Mesothelial cell of epicardium (in vitro differentiated cells): ENCODE results near the gene WWOX. TPM values are rescaled to one million over a fixed set of nuclear protein-coding genes. Genes with fewer than 3 reads are reported as not detected.

Experiments
- DNase-seq, 2 experiments: peaks; one replicate each; pipeline ENCODE4 v3.0.0; 2021; ENCODE audit warnings: low spot score in 2 of 2; ENCODE audit not compliant: unreplicated experiment in 2 of 2
- H3K27ac Mint-ChIP-seq: 2 replicates; pipeline ENCODE4 v1.8.0; 2021; ENCODE audit warnings: mixed read lengths
- H3K27me3 Mint-ChIP-seq: 2 replicates; pipeline ENCODE4 v1.8.0; 2021; ENCODE audit warnings: low read depth, mixed read lengths
- H3K36me3 Mint-ChIP-seq: 2 replicates; pipeline ENCODE4 v1.8.0; 2021; ENCODE audit warnings: mixed read lengths
- H3K4me1 Mint-ChIP-seq: 2 replicates; pipeline ENCODE4 v1.8.0; 2021; ENCODE audit warnings: mixed read lengths
- H3K4me3 Mint-ChIP-seq: 2 replicates; pipeline ENCODE4 v1.8.0; 2021; ENCODE audit warnings: mild to moderate bottlenecking, moderate library complexity, mixed read lengths
- H3K9me3 Mint-ChIP-seq: 2 replicates; pipeline ENCODE4 v1.8.0; 2021; ENCODE audit warnings: mixed read lengths
- CTCF ChIP-seq: fragments of 200-600 bp; sonication (generic); IDR thresholded peaks from one replicate; pipeline ENCODE4 v1.5.0; 2021; ENCODE audit warnings: antibody characterized with exemption; ENCODE audit not compliant: unreplicated experiment
- total RNA-seq: library from RNA; stranded (reverse); gene quantifications from 3 replicates; pipeline ENCODE4 v1.2.1, GENCODE V29; 2021

WWOX gene
- total RNA-seq, 1 donor from 2014 or later, result 29.7 TPM

GRCh38 chr16:79006765-79007164, 907.3 kb downstream of the WWOX start:
- Mint-ChIP-seq H3K27me3 (no peaks in the 10 kb centered on the region), H3K36me3 (no peaks in the 10 kb centered on the region), H3K4me1 (peaks cover 8% of the 10 kb centered on the region), H3K27ac (no peak overlapping the region), H3K9me3 (no peaks in the 10 kb centered on the region), H3K4me3 (no peak overlapping the region)
- no peak for DNase-seq
- no peak for TF ChIP-seq CTCF

- H3K4me1 Mint-ChIP-seq, result peaks cover 5% of the 10 kb centered on the region
These were observed 908.2 kb downstream of the WWOX start for GRCh38 chr16:79007614-79008013.

GRCh38 chr16:79008036-79008868, 908.8 kb downstream of the WWOX start:
- Mint-ChIP-seq H3K36me3 (no peaks in the 10 kb centered on the region), H3K27me3 (no peaks in the 10 kb centered on the region), H3K27ac (no peak overlapping the region), H3K9me3 (no peaks in the 10 kb centered on the region), H3K4me1 (no peaks in the 10 kb centered on the region), H3K4me3 (no peak overlapping the region)
- TF ChIP-seq CTCF, result no peak
- no peak for DNase-seq

More at GRCh38 chr16:79007614-79008013, 908.2 kb downstream of the WWOX start:
- Mint-ChIP-seq H3K36me3 (no peaks in the 10 kb centered on the region), H3K27ac (no peak overlapping the region), H3K9me3 (no peaks in the 10 kb centered on the region), H3K27me3 (no peaks in the 10 kb centered on the region), H3K4me3 (no peak overlapping the region)
- no peak for TF ChIP-seq CTCF
- no peak for DNase-seq

- no peak for TF ChIP-seq CTCF
- no peaks in the 10 kb centered on the region for H3K4me1 Mint-ChIP-seq
- H3K9me3 Mint-ChIP-seq, result no peaks in the 10 kb centered on the region
- no peaks in the 10 kb centered on the region for H3K27me3 Mint-ChIP-seq
- DNase-seq, result no peak
- H3K36me3 Mint-ChIP-seq, result no peaks in the 10 kb centered on the region
- no peak overlapping the region for H3K27ac Mint-ChIP-seq
- no peak overlapping the region for H3K4me3 Mint-ChIP-seq
These were observed 909.4 kb downstream of the WWOX start for GRCh38 chr16:79008869-79009179.

DNA sequence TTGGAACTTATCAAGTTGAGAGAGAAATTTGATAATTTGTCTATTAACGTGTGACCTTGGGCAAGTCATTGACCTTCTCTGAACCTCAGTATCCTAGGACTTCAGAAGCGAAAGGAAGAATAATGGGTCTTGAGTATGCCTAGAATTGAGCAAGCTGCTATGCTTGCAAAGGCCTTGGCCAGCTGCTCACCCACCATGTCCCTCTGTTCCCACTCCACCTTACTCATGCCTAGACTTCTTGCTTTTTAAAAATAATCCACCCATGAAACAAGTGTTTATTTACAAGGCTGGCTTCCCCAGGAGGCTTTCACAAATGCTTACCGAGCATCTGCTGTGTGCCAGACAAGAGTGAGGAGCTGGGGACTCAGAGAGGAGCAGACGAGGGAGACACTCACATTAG, 910.4 kb downstream of the WWOX start:
- Mint-ChIP-seq H3K4me3 (no peak overlapping the region), H3K4me1 (no peaks in the 10 kb centered on the region), H3K9me3 (no peaks in the 10 kb centered on the region), H3K27ac (no peak overlapping the region), H3K36me3 (no peaks in the 10 kb centered on the region), H3K27me3 (no peaks in the 10 kb centered on the region)
- no peak for TF ChIP-seq CTCF
- no peak for DNase-seq
